ENCODE data around the gene ETS1.
A peak's percentile ranks its signal among the peaks of the same experiment; 100 is the strongest.

GRCh38 chr11:128465531-128465930 lies 121.8 kb downstream of the ETS1 start:
- TF ChIP-seq POLR2A (IDR thresholded peaks at IDR 0.05) (no peak), CTCF (IDR thresholded peaks at IDR 0.05 in 8 of 11, conservative IDR thresholded peaks at IDR 0.05 in 3 of 11) (no peak), POLR2AphosphoS5 (IDR thresholded peaks at IDR 0.05) (peak in 1 of 3 donors; percentile 60)
